GM12801 (cell line): ENCODE data around the gene OTULIN.

ENCODE experiments used
- TF ChIP-seq, protein P1 (sequence below): IDR thresholded peaks from one replicate; pipeline ENCODE4 v1.5.1; 2011; ENCODE audit warnings: control low read depth; ENCODE audit not compliant: insufficient read length; ENCODE audit errors: extremely low read depth

Gene OTULIN

DNA sequence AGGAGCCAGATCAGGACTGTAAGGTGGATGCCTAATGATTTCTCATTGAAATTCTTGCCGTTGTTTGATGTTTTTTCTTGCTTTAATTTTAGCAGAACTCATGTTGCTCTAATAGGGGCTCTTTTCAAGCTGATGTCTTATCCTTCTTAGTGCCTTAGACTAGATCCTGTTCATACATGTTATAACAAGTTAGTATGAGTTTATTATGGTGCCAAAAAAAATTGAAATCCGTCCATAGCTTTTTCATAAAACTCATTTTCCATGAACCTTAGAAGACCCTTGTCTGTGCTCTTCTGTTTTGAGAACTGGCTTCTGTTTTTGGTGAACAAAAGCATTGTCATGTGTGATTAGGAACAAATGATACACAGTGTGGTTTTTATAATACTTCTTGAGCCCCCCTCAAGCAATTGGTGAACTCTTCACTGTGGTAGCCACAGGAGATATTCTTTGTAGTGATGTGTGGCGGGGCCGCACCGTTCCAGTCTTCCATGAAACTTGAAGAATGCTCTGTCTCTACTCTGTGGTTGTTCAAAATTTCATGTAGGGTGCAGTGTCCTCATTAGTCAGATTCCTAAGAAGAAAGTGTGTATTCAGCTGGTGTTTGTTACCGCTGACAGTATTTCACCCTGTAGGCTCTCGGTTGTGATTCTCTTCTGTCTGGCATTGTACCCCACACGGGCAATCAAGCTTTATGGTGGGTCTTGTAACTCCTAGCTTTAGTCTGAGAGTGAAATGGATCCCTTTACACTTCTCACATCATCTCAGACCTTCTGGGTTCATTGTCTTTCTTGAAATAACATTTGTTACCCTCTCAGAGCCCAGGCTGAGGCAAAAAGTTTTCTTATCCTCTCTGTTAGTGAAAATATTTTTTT is 10.7 kb downstream of the OTULIN start:
- TF ChIP-seq, protein P1, sequence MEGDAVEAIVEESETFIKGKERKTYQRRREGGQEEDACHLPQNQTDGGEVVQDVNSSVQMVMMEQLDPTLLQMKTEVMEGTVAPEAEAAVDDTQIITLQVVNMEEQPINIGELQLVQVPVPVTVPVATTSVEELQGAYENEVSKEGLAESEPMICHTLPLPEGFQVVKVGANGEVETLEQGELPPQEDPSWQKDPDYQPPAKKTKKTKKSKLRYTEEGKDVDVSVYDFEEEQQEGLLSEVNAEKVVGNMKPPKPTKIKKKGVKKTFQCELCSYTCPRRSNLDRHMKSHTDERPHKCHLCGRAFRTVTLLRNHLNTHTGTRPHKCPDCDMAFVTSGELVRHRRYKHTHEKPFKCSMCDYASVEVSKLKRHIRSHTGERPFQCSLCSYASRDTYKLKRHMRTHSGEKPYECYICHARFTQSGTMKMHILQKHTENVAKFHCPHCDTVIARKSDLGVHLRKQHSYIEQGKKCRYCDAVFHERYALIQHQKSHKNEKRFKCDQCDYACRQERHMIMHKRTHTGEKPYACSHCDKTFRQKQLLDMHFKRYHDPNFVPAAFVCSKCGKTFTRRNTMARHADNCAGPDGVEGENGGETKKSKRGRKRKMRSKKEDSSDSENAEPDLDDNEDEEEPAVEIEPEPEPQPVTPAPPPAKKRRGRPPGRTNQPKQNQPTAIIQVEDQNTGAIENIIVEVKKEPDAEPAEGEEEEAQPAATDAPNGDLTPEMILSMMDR: no peak

DNA sequence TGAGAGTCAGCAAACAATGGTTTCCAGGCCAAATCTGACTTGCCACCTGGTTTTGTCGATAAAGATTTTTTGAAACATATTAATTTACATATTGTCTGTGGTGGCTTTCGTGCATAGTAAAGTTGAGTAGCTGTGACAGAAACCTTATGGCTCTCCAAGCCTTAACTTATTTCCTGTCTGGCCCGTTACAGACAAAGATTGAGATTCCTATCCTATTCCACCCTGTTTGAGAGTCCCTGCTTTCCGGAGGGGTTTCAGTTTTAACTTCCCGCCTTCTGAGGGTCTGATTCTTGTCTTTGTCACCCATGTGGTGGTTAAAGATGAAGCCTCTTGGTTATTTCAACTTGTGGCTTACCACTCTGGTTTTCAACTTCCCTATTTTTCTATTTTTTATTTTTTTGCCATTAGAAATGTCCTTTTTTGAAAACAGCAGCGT is 11.4 kb downstream of the OTULIN start:
- TF ChIP-seq, protein P1: no peak

DNA sequence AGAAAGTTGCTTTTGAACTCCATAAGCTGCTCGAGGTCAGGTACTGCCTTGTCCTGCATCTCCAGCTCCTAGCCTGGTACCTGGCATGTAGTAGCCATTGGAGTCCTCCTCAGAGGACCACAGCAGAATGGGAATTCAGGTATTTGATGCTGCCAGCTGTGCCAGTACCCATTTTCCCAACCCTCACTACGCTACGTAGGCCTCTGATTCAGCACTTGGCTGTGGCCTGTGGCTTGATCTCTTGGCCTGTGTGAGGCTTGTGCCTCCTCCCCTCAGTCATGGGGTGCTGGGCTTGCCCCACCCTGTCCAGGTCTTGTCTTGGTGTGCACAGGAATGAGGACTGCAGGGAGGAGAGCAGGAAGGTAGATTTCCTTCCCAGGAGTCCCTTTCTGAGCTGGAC is 11.8 kb downstream of the OTULIN start:
- TF ChIP-seq, protein P1: no peak

DNA sequence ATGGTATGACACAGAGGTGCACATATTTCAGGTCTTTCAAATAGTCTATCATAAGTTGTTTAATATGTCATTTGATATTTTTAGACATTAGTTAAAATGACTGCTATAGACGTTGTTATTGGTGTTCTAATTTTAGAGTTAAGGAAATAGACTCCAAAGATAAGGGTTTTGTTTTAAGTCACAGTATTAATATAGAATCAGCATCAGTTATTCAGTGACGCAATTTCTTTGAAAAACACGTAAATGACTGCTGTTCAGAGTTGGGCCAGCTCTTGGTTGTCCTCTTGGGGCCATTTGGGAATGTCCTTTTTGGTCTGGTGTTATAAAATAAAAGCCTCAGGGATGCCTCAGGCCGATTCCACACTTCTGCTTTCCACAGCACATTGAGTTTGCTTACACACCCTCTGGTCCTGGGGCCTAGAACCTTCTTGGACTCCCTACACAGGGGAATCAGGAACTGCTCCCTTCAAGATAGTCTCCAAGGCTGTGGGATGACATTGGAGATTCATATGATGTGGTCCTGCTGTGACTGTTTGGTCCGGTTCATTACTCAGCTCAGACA is 14.3 kb downstream of the OTULIN start:
- TF ChIP-seq, protein P1: no peak

DNA sequence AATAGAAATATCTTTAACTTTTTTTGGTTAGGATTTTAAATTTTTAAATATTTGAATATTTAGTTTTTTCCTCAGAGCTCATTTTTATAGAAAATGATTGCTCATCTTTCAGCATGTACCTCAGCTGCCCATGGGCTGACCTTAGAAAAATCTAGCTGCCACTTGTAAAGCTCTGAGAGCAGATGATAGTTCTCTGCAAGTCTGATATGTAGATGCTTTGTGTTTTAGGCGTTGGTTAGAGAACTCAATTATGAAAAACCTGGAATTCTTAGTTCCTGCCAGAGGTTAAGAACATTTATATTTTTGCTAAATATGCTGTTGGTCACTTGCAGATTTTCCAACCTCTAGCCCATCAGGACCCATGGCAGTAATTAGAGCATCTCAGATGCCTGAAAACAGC is 15.1 kb downstream of the OTULIN start:
- TF ChIP-seq, protein P1: no peak

DNA sequence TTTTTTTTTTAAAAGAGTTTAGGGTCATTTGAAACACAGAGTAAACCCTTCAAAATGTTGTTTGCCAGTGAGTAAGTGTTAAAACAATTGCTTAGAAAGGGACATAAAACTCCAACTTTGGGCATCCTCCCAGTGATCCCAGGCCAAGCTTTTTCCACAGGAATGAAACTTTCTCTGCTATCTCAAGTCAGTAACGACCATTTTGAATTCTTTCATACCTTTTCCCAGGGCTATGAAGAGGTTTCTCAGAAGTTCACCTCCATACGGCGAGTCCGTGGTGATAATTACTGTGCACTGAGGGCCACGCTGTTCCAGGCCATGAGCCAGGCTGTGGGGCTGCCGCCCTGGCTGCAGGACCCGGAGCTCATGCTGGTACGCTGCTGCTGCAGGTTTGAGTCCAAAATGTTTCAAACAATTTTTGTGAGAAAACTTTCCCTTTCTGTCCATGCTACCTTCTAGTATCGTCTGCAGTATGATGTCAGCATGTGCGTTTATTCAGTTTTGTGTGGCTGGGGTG is 16.8 kb downstream of the OTULIN start:
- TF ChIP-seq, protein P1: no peak

DNA sequence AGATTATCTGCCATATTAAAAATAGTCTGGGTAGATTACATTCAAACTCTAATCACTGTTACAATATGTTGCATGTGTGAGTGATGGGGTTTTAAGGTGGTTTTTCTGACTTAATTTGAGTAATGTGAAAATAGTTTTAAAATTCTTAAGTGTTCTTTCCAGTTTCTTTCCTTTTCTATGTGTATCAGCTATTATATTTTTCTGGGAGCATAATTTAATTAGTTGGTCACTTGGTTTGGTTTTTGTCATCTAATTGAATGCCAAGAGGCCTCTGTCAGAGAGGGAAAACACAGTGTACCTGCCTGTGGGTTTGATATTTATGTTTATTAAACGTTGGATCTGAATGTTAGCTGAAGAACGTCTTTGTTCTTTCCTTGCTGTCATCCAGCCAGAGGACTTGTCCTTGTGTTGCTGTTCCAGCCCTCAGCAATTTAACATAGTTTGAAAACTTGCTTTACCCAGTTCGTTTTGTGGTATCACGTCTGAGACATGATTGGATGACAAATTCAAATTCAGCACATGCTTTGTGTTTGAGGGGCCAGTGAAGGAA is 19.5 kb downstream of the OTULIN start:
- TF ChIP-seq, protein P1: no peak
